ENCODE results near the gene ZNRF3. TPM values are rescaled to one million over a fixed set of nuclear protein-coding genes. Genes with fewer than 3 reads are reported as not detected.

The ZNRF3 gene
- total and polyA plus RNA-seq, 2 experiments from 2014 or later = 11.1 to 32.2 TPM

DNA sequence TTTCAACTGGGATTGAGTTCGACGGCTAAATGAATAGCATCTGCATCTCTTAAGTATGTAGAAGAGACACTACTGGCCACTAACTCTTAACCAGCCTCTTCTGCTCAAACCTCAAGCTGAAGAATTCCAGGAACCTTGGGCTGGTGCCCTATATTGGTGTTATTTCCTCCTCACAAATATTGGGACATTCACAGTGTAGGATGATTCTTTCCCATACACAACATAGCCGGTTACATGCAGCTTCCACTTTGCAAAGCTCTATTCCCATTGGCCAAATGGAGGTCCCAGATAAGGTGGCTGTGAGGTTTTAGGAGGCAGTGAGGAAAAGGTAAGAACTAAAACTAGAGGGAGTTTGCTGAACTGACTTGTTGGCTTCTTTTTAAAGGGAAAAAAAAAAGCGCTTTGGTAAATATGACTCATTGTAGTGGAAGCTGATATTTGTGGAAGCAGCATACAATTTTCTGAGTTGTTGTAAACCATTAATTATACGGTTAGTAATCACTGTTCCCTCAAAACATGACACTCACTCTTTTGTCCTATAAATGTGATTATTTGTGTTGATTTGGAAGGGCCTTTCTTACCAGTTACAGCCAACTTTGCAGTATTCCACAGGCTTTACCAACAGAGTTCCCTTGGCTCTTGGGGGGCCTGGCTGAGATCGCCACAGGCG lies 160.7 kb downstream of the ZNRF3 start (continued):
- TF ChIP-seq, protein P1, sequence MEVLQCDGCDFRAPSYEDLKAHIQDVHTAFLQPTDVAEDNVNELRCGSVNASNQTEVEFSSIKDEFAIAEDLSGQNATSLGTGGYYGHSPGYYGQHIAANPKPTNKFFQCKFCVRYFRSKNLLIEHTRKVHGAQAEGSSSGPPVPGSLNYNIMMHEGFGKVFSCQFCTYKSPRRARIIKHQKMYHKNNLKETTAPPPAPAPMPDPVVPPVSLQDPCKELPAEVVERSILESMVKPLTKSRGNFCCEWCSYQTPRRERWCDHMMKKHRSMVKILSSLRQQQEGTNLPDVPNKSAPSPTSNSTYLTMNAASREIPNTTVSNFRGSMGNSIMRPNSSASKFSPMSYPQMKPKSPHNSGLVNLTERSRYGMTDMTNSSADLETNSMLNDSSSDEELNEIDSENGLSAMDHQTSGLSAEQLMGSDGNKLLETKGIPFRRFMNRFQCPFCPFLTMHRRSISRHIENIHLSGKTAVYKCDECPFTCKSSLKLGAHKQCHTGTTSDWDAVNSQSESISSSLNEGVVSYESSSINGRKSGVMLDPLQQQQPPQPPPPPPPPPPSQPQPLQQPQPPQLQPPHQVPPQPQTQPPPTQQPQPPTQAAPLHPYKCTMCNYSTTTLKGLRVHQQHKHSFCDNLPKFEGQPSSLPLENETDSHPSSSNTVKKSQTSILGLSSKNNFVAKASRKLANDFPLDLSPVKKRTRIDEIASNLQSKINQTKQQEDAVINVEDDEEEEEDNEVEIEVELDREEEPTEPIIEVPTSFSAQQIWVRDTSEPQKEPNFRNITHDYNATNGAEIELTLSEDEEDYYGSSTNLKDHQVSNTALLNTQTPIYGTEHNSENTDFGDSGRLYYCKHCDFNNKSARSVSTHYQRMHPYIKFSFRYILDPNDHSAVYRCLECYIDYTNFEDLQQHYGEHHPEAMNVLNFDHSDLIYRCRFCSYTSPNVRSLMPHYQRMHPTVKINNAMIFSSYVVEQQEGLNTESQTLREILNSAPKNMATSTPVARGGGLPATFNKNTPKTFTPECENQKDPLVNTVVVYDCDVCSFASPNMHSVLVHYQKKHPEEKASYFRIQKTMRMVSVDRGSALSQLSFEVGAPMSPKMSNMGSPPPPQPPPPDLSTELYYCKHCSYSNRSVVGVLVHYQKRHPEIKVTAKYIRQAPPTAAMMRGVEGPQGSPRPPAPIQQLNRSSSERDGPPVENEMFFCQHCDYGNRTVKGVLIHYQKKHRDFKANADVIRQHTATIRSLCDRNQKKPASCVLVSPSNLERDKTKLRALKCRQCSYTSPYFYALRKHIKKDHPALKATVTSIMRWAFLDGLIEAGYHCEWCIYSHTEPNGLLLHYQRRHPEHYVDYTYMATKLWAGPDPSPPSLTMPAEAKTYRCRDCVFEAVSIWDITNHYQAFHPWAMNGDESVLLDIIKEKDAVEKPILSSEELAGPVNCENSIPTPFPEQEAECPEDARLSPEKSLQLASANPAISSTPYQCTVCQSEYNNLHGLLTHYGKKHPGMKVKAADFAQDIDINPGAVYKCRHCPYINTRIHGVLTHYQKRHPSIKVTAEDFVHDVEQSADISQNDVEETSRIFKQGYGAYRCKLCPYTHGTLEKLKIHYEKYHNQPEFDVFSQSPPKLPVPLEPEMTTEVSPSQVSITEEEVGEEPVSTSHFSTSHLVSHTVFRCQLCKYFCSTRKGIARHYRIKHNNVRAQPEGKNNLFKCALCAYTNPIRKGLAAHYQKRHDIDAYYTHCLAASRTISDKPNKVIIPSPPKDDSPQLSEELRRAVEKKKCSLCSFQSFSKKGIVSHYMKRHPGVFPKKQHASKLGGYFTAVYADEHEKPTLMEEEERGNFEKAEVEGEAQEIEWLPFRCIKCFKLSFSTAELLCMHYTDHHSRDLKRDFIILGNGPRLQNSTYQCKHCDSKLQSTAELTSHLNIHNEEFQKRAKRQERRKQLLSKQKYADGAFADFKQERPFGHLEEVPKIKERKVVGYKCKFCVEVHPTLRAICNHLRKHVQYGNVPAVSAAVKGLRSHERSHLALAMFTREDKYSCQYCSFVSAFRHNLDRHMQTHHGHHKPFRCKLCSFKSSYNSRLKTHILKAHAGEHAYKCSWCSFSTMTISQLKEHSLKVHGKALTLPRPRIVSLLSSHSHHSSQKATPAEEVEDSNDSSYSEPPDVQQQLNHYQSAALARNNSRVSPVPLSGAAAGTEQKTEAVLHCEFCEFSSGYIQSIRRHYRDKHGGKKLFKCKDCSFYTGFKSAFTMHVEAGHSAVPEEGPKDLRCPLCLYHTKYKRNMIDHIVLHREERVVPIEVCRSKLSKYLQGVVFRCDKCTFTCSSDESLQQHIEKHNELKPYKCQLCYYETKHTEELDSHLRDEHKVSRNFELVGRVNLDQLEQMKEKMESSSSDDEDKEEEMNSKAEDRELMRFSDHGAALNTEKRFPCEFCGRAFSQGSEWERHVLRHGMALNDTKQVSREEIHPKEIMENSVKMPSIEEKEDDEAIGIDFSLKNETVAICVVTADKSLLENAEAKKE (CRISPR knock-in tag; IDR thresholded peaks at IDR 0.05) = no peak
- TF ChIP-seq POLR2AphosphoS5 (IDR thresholded peaks at IDR 0.05; ENCODE audit: low read depth) (no peak), NANOG (IDR thresholded peaks at IDR 0.05; ENCODE audit: borderline replicate concordance) (no peak), ZNF331 (CRISPR knock-in tag; IDR thresholded peaks at IDR 0.05; ENCODE audit: low read depth) (no peak), ZNF114 (CRISPR knock-in tag; IDR thresholded peaks at IDR 0.05) (no peak), EZH2phosphoT487 (IDR thresholded peaks at IDR 0.05; ENCODE audit: unreplicated experiment) (no peak)
- TF ChIP-seq, protein P2, sequence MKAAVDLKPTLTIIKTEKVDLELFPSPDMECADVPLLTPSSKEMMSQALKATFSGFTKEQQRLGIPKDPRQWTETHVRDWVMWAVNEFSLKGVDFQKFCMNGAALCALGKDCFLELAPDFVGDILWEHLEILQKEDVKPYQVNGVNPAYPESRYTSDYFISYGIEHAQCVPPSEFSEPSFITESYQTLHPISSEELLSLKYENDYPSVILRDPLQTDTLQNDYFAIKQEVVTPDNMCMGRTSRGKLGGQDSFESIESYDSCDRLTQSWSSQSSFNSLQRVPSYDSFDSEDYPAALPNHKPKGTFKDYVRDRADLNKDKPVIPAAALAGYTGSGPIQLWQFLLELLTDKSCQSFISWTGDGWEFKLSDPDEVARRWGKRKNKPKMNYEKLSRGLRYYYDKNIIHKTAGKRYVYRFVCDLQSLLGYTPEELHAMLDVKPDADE (IDR thresholded peaks at IDR 0.05) = no peak

DNA sequence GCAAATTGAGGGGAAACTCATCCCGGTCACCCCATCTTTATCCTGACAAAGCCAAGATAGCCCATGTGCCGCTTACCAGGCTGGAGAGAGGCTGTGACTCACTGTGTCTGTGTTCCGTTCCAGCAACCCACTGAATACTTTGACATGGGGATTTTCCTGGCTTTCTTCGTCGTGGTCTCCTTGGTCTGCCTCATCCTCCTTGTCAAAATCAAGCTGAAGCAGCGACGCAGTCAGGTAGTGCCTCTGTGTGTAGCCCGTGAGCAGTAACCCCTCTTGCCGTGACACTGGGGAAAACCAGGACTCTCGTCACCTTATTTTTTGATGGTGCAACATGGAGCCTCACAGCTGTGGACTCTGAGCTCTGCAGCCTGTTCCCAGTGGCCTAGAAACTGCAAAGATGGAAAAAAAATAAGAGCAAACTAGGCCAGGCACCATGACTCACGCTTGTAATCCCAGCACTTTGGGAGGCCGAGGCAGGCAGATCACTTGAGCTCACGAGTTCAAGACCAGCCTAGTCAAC lies 161.3 kb downstream of the ZNRF3 start:
- H3K27ac Mint-ChIP-seq = no peak overlapping the region
- no peak overlapping the region for H2AFZ ChIP-seq
- H4K20me1 ChIP-seq (replicated peaks; ENCODE audit: insufficient read depth) = no peaks in the 10 kb centered on the region; the same call in 1 of the 2 replicates
- no peaks in the 10 kb centered on the region for H3K4me1 ChIP-seq (ENCODE audit: insufficient read depth)
- H3K4me1 Mint-ChIP-seq = peaks cover 4% of the 10 kb centered on the region; the same call in 1 of the 3 replicates
- ATAC-seq = no peak
- no peaks in the 10 kb centered on the region for H3F3A ChIP-seq (replicated peaks; ENCODE audit: low read depth)
- H3K27me3 ChIP-seq (ENCODE audit: insufficient read depth) = no peaks in the 10 kb centered on the region
- H3K9me2 ChIP-seq (ENCODE audit: insufficient read depth) = no peaks in the 10 kb centered on the region
- peaks cover 17% of the 10 kb centered on the region for H3K79me2 ChIP-seq (replicated peaks; ENCODE audit: insufficient read depth)
- peaks cover 24% of the 10 kb centered on the region; the same call in 1 of the 2 replicates for H3K36me3 ChIP-seq (ENCODE audit: insufficient read depth)
- H3K27ac ChIP-seq (ENCODE audit: low read depth) = 0 out of 2 replicates have a peak overlapping the region, but pooled peaks have one; percentile 19
- H3K4me3 ChIP-seq = no peak overlapping the region
- peaks cover 10% of the 10 kb centered on the region for H3K27me3 Mint-ChIP-seq (ENCODE audit: insufficient read depth, low read depth, poor library complexity)
- no peaks in the 10 kb centered on the region for H3K9me3 Mint-ChIP-seq
- H3K4me3 Mint-ChIP-seq = no peak overlapping the region
- DNase-seq (ENCODE audit: low spot score) = no peak
- TF ChIP-seq ZNF331 (CRISPR knock-in tag; IDR thresholded peaks at IDR 0.05; ENCODE audit: low read depth) (no peak), EZH2phosphoT487 (IDR thresholded peaks at IDR 0.05; ENCODE audit: unreplicated experiment) (no peak)
- no peak overlapping the region for H3K4me2 ChIP-seq
- peaks cover 56% of the 10 kb centered on the region for H3K36me3 Mint-ChIP-seq (ENCODE audit: low read depth)
